GM13977 (cell line): ENCODE data around the gene PDSS1.

Experiments
- DNase-seq: peaks from one replicate; pipeline ENCODE4 v3.0.0; 2012; ENCODE audit warnings: low spot score
- in situ Hi-C: fragments of 300-500 bp; cut with MboI; formaldehyde crosslinking; loops from one replicate; pipeline ENCODE4 v1.12.0; 2022; ENCODE audit warnings: low sequenced_read_pairs, low pct_unique_long_range_greater_than_20kb, mixed read lengths, inconsistent platforms; ENCODE audit not compliant: unreplicated experiment
- TF ChIP-seq, protein P1 (sequence below): IDR thresholded peaks from 2 replicates; pipeline ENCODE4 v1.5.1; 2012; ENCODE audit warnings: mild to moderate bottlenecking, control low read depth; ENCODE audit not compliant: insufficient read depth; ENCODE audit errors: extremely low read depth, missing control alignments

The PDSS1 gene

GRCh38 chr10:26698909-26699308 lies 1.4 kb downstream of the PDSS1 start:
- TF ChIP-seq, protein P1, sequence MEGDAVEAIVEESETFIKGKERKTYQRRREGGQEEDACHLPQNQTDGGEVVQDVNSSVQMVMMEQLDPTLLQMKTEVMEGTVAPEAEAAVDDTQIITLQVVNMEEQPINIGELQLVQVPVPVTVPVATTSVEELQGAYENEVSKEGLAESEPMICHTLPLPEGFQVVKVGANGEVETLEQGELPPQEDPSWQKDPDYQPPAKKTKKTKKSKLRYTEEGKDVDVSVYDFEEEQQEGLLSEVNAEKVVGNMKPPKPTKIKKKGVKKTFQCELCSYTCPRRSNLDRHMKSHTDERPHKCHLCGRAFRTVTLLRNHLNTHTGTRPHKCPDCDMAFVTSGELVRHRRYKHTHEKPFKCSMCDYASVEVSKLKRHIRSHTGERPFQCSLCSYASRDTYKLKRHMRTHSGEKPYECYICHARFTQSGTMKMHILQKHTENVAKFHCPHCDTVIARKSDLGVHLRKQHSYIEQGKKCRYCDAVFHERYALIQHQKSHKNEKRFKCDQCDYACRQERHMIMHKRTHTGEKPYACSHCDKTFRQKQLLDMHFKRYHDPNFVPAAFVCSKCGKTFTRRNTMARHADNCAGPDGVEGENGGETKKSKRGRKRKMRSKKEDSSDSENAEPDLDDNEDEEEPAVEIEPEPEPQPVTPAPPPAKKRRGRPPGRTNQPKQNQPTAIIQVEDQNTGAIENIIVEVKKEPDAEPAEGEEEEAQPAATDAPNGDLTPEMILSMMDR = no peak
- DNase-seq = no peak
- in situ Hi-C loops = loop anchor here (25.0 kb wide), 1 partner anchor 362 kb away; no protein-coding TSS in a partner anchor

DNA sequence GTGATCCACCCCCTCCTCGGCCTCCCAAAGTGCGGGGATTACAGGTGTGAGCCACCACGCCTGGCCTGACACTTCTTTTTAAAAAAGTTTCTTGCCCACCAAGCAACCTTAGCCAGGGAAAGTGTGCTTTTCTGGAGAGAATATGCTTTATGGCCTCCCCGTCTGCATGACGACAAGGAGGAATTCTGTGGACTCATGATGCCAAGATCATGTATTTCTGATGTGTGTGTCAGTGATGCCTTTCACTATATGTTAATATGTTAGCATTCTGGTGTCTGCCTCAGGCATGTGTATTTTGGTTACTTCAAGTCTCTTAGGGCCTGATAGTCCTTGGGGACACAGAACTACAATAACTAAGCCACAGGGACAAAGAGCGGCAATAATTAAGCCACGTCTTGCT lies 2.1 kb downstream of the PDSS1 start:
- no peak for DNase-seq
- TF ChIP-seq, protein P1 = no peak
- in situ Hi-C loops = loop anchor here (25.0 kb wide), 1 partner anchor 362 kb away; no protein-coding TSS in a partner anchor

DNA sequence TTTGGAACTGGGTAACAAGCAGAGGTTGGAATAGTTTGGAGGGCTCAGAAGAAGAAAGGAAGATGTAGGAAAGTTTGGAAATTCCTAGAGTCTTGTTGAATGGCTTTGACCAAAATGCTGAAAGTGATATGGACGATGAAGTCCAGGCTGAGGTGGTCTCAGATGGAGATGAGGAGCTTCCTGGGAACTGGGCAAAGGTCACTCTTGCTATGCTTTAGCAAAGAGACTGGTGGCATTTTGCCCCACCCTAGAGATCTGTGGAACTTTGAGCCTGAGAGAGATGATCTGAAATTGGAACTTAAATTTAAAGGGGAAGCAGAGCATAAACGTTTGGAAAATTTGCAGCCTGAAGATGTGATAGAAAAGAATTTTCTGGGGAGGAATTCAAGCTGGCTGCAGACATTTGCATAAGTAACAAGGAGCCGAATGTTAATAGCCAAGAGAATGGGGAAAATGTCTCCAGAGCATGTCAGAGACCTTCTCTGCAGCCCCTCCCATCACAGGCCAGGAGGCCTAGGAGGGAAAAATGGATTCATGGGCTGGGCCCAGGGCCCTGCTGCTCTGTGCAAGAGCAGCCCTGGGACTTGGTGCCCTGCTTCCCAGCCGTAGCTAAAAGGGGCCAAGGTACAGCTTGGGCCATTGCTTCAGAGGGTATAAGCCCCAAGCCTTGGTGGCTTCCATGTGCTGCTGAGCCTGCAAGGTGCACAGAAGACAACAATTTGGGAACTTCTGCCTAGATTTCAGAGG lies 3.6 kb downstream of the PDSS1 start:
- no peak for DNase-seq
- in situ Hi-C loops = no loop called here
- TF ChIP-seq, protein P1 = no peak

GRCh38 chr10:26703096-26703495 lies 5.6 kb downstream of the PDSS1 start:
- TF ChIP-seq, protein P1 = no peak
- in situ Hi-C loops = no loop called here
- no peak for DNase-seq

- no peak for DNase-seq
- in situ Hi-C loops = no loop called here
- TF ChIP-seq, protein P1 = no peak
Observed at GRCh38 chr10:26703974-26704373, 6.5 kb downstream of the PDSS1 start.

- DNase-seq = no peak
- TF ChIP-seq, protein P1 = no peak
- in situ Hi-C loops = no loop called here
Observed at GRCh38 chr10:26706206-26706605, 8.7 kb downstream of the PDSS1 start.
